HepG2 (cell line): ENCODE results near the gene PRSS27. TPM values are rescaled to one million over a fixed set of nuclear protein-coding genes. Genes with fewer than 3 reads are reported as not detected.

Source experiments
- E2F1 ChIP-seq: sonication (generic); formaldehyde crosslinking; IDR thresholded peaks from 2 replicates; pipeline ENCODE4 v1.5.0; 2020; ENCODE audit warnings: missing genetic modification reagents
- GABPB1 ChIP-seq: IDR thresholded peaks from 2 replicates; pipeline ENCODE4 v1.6.1; 2016; ENCODE audit warnings: mild to moderate bottlenecking, missing genetic modification reagents, moderate library complexity, missing compliant biosample characterization
- HDAC1 ChIP-seq: sonication (generic); formaldehyde crosslinking; IDR thresholded peaks from 2 replicates; pipeline ENCODE4 v1.5.1; 2020; ENCODE audit warnings: mild to moderate bottlenecking, missing genetic modification reagents
- KDM5A ChIP-seq: fragments of 200-600 bp; sonication (generic); IDR thresholded peaks from 2 replicates; pipeline ENCODE4 v1.7.0; 2018; ENCODE audit warnings: antibody characterized with exemption, mild to moderate bottlenecking, low read length, borderline replicate concordance
- MTERF4 ChIP-seq: sonication (generic); formaldehyde crosslinking; IDR thresholded peaks from 2 replicates; pipeline ENCODE4 v1.8.0; 2023; ENCODE audit warnings: mild to moderate bottlenecking, missing genetic modification reagents
- NFYB ChIP-seq: sonication (generic); formaldehyde crosslinking; IDR thresholded peaks from 2 replicates; pipeline ENCODE4 v1.4.0; 2020; ENCODE audit warnings: missing genetic modification reagents
- PHF8 ChIP-seq: sonication (generic); formaldehyde crosslinking; IDR thresholded peaks from 2 replicates; pipeline ENCODE4 v1.5.0; 2020; ENCODE audit warnings: missing genetic modification reagents
- POLR2A ChIP-seq, 2 experiments: IDR thresholded peaks; 2 replicates each; pipeline ENCODE4 v1.6.1; 2011; ENCODE audit warnings: low read depth in 2 of 2, low read length in 2 of 2, mild to moderate bottlenecking in 1 of 2, moderate library complexity in 1 of 2; ENCODE audit not compliant: insufficient read depth in 1 of 2
- PRPF4 ChIP-seq: fragments of 200-400 bp; formaldehyde crosslinking; IDR thresholded peaks from 2 replicates; pipeline ENCODE4 v1.6.1; 2016; ENCODE audit warnings: low read length, low read depth; ENCODE audit not compliant: poor library complexity, severe bottlenecking
- REST ChIP-seq, 2 experiments: IDR thresholded peaks; 2 replicates each; pipeline ENCODE4 v1.6.1; 2011 to 2012; ENCODE audit warnings: low read length in 2 of 2, borderline replicate concordance in 1 of 2, low read depth in 1 of 2, mild to moderate bottlenecking in 1 of 2, moderate library complexity in 1 of 2
- RXRB ChIP-seq: IDR thresholded peaks from 2 replicates; pipeline ENCODE4 v1.6.1; 2016; ENCODE audit warnings: borderline replicate concordance, missing genetic modification reagents, missing compliant biosample characterization
- SIN3B ChIP-seq: fragments of 150-350 bp; IDR thresholded peaks from 2 replicates; pipeline ENCODE4 v1.6.1; 2014; ENCODE audit warnings: low read length
- SP5 ChIP-seq: IDR thresholded peaks from 2 replicates; pipeline ENCODE4 v1.6.1; 2016; ENCODE audit warnings: low read depth, borderline replicate concordance
- THAP11 ChIP-seq: IDR thresholded peaks from 2 replicates; pipeline ENCODE4 v1.6.1; 2016; ENCODE audit warnings: missing biosample characterization, missing genetic modification reagents
- ZGPAT ChIP-seq: IDR thresholded peaks from 2 replicates; pipeline ENCODE4 v1.6.1; 2016; ENCODE audit warnings: mild to moderate bottlenecking
- ZNF687 ChIP-seq: sonication (generic); formaldehyde crosslinking; IDR thresholded peaks from 2 replicates; pipeline ENCODE4 v1.5.1; 2020; ENCODE audit warnings: mild to moderate bottlenecking, missing genetic modification reagents, moderate library complexity
- polyA plus RNA-seq, 8 experiments: library from polyadenylated mRNA; depleted of rRNA in 3 of 8; stranded (reverse) in 7 of 8; unstranded in 1 of 8; fragments of >200 nt; fragmentation: Illumina TruSeq in 4 of 8; extraction: Trizol in 4 of 8; gene quantifications; 2 replicates each; pipeline versions ENCODE4 v1.2.1 to v1.2.3, GENCODE V29; 2011 to 2016; ENCODE audit warnings: low read depth in 4 of 8, missing spikeins in 1 of 8, mixed read lengths in 1 of 8; ENCODE audit not compliant: insufficient read depth in 1 of 8
- total RNA-seq, 5 experiments: library from RNA; depleted of rRNA; stranded (reverse); fragments of >200 nt; fragmentation: Illumina TruSeq; extraction: Trizol; gene quantifications; 2 replicates each; pipeline ENCODE4 v1.2.3, GENCODE V29; 2016; ENCODE audit warnings: low read depth in 1 of 5

Gene PRSS27
- total and polyA plus RNA-seq, 2 of the 13 experiments (the other 11 are each of a cell fraction or from before 2014, with no cell fraction given): 0.20 to 0.73 TPM

- TF ChIP-seq ZGPAT (CRISPR knock-in tag) (peak; percentile 29; the same call in 1 of the 2 replicates), GABPB1 (CRISPR knock-in tag) (peak; percentile 91), KDM5A (peak; percentile 54; the same call in 1 of the 2 replicates), RXRB (CRISPR knock-in tag) (0 out of 2 replicates have a peak, but pooled peaks have one; percentile 20), THAP11 (CRISPR knock-in tag) (peak; percentile 81), HDAC1 (CRISPR knock-in tag) (peak; percentile 51), SIN3B (peak; percentile 6; the same call in 1 of the 2 replicates), NFYB (CRISPR knock-in tag) (peak; percentile 79), REST (IDR thresholded peaks at IDR 0.05; ENCODE audit: borderline replicate concordance in 1 of 2, low read depth in 1 of 2, low read length in 2 of 2) (peak in 1 of 2 experiments; percentile 70; a peak in 2 of 4 replicates), PRPF4 (no peak), PHF8 (CRISPR knock-in tag) (peak; percentile 55), SP5 (0 out of 2 replicates have a peak, but pooled peaks have one; percentile 37), ZNF687 (CRISPR knock-in tag) (peak; percentile 51), POLR2A (IDR thresholded peaks at IDR 0.05; ENCODE audit: insufficient read depth in 1 of 2, low read depth in 2 of 2, low read length in 2 of 2) (peak; percentile 52 to 69; a peak in 3 of 4 replicates), MTERF4 (no peak), E2F1 (CRISPR knock-in tag) (peak; percentile 56; the same call in 1 of the 2 replicates)
These were observed 46.7 kb downstream of the PRSS27 start (continued) for GRCh38 chr16:2673066-2673999.
